COR-L47 (cell line): ENCODE data around the gene BCAS3.

Source experiments
- DNase-seq: peaks from one replicate; lab custom pipeline; 2025; lab: John Stamatoyannopoulos, UW

The BCAS3 gene

DNA sequence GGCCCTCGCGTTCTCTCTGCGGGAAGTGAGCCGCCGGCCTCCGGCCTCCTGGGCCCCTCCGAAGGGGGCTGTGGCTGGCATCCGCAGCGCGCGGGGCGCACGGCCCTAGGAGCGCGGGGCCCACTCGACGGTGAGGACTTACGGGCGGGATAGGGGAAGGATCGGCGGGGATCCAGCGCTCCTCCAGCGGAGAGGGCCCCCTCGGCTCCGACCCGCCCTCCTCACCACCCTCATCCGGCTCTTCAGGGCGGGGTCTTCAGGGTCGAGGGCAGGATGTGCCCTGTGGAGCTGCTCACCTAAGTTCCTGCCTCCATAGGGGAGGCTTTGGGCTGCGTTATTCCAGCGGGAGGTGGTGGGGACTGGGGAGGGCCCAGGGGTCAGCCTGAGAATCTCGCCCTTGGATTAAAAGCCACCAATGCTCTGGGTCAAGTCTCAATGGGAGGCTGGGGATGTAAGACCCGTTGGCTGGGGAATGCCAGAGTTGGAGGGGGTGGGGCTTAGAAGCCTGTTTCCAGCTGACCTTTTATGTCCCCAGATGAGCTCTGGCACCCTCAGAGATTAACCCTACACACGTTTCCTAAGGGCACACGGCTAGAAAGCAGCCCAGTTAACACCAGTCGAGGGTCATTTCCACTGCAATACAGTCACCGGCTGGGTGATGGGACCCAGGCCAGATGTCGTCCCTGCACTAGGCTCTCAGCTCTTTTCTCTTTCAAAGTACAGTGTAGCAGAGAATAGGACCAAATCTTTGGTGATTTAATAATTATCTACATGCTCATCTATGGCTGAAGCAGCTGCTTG lies 735.4 kb downstream of the BCAS3 start:
- no peak for DNase-seq

GRCh38 chr17:61413661-61414126 lies 736.0 kb downstream of the BCAS3 start:
- no peak for DNase-seq

- DNase-seq = no peak
Observed at GRCh38 chr17:61414141-61414935, 736.7 kb downstream of the BCAS3 start.

- DNase-seq = no peak
Observed at GRCh38 chr17:61414936-61415251, 737.2 kb downstream of the BCAS3 start.

DNA sequence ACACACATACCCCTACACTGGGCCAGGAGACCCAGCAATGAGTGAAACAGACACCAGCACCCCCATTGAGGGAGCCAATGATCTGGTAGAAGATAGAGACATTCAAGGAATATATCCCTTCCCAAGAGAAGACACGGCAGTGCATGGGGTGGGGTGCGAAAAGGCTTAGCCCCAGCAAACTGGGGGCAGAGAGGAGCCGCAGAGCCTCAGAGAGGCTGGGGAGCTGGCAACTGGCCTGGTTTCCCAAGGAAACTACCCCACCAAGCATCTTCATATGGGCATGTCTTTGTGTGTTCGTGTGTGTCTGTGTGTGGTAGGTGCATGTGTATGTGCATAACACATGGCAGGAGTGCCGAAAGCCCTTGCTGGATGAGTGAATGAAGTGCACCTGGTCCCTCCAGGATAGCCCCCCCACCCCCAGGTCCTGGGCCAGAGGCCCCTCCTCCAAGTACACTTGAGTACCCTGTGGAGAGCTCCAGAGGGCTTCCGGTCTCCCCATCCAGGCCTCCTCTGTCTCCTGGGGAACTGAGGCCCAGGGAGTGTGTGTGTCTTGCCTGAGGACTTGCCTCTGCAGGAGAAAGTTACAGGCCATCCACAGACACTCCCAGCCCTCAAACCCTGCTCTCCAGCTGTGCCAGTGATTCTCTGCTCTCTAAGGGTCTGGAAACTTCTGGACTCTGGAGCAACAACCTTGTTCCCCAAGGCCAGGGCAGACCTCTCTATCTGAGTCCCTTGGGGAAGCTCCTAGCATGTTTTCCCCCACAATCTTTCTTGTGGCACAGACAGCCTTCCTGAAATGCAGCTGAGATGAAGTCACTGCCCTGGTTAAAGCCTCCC lies 737.9 kb downstream of the BCAS3 start:
- no peak for DNase-seq

- DNase-seq = no peak
Observed at GRCh38 chr17:61416211-61416539, 738.5 kb downstream of the BCAS3 start.

DNA sequence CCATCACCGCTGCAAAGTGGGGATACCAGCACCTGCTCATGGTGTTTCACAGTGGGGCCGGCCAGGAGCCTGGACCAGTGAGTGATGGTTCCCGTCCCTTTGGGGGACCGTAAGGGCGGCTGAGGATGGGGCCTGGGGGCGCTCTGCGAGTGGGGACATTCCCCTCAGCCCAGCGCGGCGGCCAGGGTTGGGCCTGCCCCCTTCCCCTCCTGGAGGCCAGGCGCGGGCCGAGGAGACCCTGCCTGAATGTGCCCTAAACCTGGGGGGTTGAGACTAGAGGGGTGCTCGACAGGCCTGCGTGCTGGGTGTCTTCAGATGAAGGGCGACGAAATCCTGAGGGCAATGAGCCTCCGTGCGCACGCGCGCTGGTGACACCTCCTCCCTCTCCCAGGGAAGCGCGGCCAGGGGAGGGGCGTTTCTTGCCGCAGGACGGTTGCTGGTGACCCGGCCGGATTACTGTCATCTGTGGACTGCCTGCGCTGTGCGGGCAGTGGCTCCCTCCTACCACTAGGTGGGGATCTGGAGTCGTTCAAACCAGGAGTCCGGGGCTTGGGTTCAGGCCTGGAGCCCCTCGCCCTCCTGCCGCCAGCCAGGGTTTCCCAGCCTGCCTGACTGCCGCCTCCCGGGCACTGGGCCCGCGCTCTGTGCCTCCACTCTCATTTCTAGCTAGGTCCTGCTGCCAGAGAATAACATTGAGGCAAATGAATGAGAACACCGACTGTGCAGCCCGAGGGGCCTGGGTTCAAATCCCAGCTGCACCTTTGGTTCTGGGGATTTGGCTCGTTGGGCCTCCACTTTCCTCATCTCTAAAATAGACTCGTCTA lies 739.1 kb downstream of the BCAS3 start:
- peak; percentile 11 for DNase-seq

DNA sequence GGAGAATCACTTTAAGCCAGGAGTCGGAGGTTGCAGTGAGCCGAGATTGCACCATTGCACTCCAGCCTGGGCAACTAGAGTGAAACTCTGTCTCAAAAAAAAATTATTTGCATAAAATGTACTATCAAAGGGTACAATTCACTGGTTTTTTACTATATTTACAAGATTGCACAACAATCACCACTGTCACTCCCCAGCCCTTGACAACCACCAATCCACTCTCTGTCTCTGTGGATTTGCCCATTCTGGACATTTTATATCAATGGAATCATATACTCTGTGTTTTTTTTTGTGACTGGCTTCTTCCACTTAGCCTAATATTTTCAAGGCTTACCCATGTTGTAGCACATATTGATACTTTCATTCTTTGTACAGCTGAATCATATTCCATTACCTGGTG lies 740.8 kb downstream of the BCAS3 start:
- no peak for DNase-seq

- DNase-seq = no peak
Observed at GRCh38 chr17:61419496-61420046, 741.9 kb downstream of the BCAS3 start.

GRCh38 chr17:61420052-61420451 lies 742.4 kb downstream of the BCAS3 start:
- no peak for DNase-seq

DNA sequence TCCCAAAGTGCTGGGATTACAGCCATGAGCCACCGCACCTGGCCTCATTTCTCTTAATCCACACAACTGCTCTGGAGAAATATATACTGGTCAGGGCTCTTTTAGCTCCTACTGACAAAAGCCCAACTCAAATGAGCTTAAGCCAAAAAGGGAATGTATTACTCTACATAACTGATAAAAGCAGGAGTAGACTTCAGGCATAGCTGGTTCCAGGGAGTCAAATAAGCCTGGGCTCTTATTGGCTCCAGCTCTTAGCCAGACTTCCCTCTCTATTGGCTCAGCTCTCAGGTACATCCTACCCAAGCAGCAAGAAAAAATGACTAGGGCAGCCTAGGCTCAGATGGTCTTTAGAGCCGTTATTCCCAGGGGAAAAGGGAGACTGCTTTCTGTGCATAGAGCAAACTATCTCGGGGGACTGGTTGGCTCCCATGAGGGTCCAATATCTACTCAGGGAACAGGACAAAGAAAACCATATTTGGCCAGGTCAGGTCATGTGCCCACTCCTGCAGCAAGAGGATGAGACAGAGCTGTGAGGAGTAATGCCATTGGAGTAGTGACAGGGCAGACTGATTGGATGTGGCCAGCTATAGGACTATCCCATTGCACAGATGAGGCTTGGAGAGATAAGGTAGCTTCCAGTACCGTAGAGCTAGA lies 743.2 kb downstream of the BCAS3 start:
- DNase-seq = no peak

DNA sequence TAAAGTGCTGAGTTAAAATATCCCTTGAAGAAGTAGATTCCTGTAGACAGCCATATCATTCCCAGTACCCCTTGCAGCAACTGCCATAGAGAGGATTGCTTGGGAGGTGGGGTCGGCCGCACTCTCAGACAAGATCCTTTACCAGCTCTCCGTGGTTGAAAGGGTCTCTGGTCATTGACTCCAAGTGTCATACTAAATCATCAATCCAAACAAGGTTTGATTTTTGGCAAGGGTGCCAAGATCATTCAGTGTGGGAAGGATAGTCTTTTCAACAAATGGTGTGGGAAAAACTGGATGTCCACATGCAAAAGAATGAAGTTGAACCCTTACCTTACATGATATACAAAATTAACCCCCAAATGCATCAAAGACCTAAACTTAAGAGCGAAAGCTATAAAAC lies 743.8 kb downstream of the BCAS3 start:
- DNase-seq = no peak

GRCh38 chr17:61422116-61422799 lies 744.6 kb downstream of the BCAS3 start:
- no peak for DNase-seq

- DNase-seq = no peak
Observed at GRCh38 chr17:61422869-61423268, 745.2 kb downstream of the BCAS3 start.

- DNase-seq = no peak
Observed at GRCh38 chr17:61423967-61424649, 746.5 kb downstream of the BCAS3 start.

- DNase-seq = no peak
Observed at GRCh38 chr17:61425682-61426481, 748.2 kb downstream of the BCAS3 start.

DNA sequence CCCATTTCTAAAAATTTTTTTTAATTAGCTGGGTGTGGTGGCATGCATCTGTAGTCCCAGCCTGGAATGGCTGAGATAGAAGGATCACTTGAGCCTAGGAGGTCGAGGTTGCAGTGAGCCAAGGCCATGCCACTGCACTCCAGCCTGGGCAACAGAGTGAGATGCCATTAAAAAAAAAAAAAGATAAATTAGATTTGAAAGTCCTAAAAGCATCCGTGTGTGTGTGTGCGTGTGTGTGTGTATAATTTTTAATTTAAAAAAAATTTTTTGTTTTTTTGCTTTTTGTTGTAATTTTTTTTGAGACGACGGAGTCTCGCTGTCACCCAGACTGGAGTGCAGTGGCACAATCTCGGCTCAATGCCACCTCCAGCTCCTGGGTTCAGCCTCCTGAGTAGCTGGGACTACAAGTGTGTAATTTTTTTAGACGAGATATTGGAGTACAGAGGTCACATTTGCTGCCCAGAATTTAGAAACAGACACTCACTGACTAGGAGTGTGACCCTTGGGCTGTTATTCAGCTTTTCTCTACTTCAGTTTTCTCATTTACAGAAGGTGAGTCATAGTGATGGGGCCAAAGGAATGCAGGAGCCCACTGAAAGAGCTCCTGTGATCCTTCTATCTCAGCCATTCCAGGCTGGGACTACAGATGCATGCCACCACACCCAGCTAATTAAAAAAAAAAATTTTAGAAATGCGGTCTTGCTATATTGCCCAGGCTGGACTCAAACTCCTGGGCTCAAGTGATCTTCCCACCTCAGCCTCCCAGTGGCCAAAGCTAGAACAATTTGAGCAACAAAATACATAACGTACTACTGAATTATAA lies 749.0 kb downstream of the BCAS3 start:
- no peak for DNase-seq

DNA sequence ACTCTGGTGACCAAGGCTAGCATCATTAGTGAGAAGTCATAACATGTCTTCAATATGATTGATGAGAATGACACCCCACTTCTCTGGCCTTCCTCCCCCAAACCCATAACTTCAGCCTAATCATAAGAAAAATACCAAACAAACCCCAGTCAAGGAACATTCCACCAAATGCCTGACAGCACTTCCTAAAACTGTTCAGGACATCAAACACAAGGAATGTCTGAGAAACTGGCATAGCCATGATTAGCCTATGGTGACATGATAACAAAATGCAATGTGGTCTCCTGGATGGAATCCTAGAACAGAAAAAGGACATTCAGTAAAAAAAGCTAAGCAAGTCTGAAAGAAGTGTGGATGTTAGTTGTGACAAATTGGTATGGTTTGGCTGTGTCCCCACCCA lies 749.9 kb downstream of the BCAS3 start:
- DNase-seq = no peak
